Mesenchymal stem cell (in vitro differentiated cells and primary cell): ENCODE results near the gene RAB6B.

Source experiments
- DNase-seq: peaks from one replicate; pipeline ENCODE4 v3.0.0-alpha.2; 2013
- H2AFZ ChIP-seq: one replicate; pipeline ENCODE4 v1.6.1; 2013; ENCODE audit warnings: low read depth, mild to moderate bottlenecking, control low read depth, inconsistent platforms, low read length, moderate library complexity
- H2AK5ac ChIP-seq: 2 replicates; pipeline ENCODE4 v1.6.1; 2013; ENCODE audit warnings: low read length, moderate library complexity, mild to moderate bottlenecking, inconsistent platforms; ENCODE audit not compliant: severe bottlenecking
- H2BK120ac ChIP-seq: one replicate; pipeline ENCODE4 v1.6.1; 2013; ENCODE audit warnings: low read depth, mild to moderate bottlenecking, inconsistent platforms, low read length, moderate library complexity
- H2BK12ac ChIP-seq, 2 experiments: one replicate each; pipeline ENCODE4 v1.6.1; 2013; ENCODE audit warnings: inconsistent platforms in 2 of 2, low read length in 2 of 2, mild to moderate bottlenecking in 2 of 2, moderate library complexity in 2 of 2, control low read depth in 1 of 2
- H2BK15ac ChIP-seq: one replicate; pipeline ENCODE4 v1.6.1; 2013; ENCODE audit warnings: mild to moderate bottlenecking, low read depth, inconsistent platforms; ENCODE audit not compliant: poor library complexity, severe bottlenecking
- H2BK5ac ChIP-seq: 2 replicates; pipeline ENCODE4 v1.6.1; 2013; ENCODE audit warnings: low read depth, mild to moderate bottlenecking, low read length, control low read depth, inconsistent platforms; ENCODE audit not compliant: poor library complexity, severe bottlenecking
- H3K14ac ChIP-seq, 2 experiments: one replicate each; pipeline ENCODE4 v1.6.1; 2013; ENCODE audit warnings: inconsistent platforms in 2 of 2, low read length in 2 of 2, control low read depth in 1 of 2, mild to moderate bottlenecking in 1 of 2, moderate library complexity in 1 of 2
- H3K18ac ChIP-seq, 2 experiments: one replicate each; pipeline ENCODE4 v1.6.1; 2013; ENCODE audit warnings: inconsistent platforms in 2 of 2, low read length in 2 of 2, control low read depth in 1 of 2, low read depth in 1 of 2, mild to moderate bottlenecking in 1 of 2
- H3K23ac ChIP-seq, 2 experiments: one replicate each; pipeline ENCODE4 v1.6.1; 2013; ENCODE audit warnings: inconsistent platforms in 2 of 2, low read length in 2 of 2, mild to moderate bottlenecking in 2 of 2, moderate library complexity in 2 of 2, control low read depth in 1 of 2
- H3K27ac ChIP-seq: 2 replicates; pipeline ENCODE4 v1.5.1; 2013; ENCODE audit warnings: mild to moderate bottlenecking, moderate library complexity, low read length, control low read depth, inconsistent platforms; ENCODE audit not compliant: poor library complexity, severe bottlenecking
- H3K27me3 ChIP-seq, 2 experiments: 2 replicates each; pipeline versions ENCODE4 v1.6.1 to v1.7.0; 2013; ENCODE audit warnings: low read length in 2 of 2, mild to moderate bottlenecking in 2 of 2, moderate library complexity in 2 of 2, control low read depth in 1 of 2, inconsistent platforms in 1 of 2; ENCODE audit not compliant: control insufficient read depth in 1 of 2, insufficient read depth in 1 of 2
- H3K36me3 ChIP-seq, 2 experiments: 2 replicates each; pipeline versions ENCODE4 v1.6.1 to v1.7.0; 2013; ENCODE audit warnings: low read length in 2 of 2, control low read depth in 1 of 2, inconsistent platforms in 1 of 2, low read depth in 1 of 2, mild to moderate bottlenecking in 1 of 2; ENCODE audit not compliant: insufficient read depth in 2 of 2, control insufficient read depth in 1 of 2
- H3K4ac ChIP-seq, 2 experiments: one replicate each; pipeline ENCODE4 v1.6.1; 2013; ENCODE audit warnings: inconsistent platforms in 2 of 2, low read length in 2 of 2, mild to moderate bottlenecking in 2 of 2, moderate library complexity in 2 of 2, control low read depth in 1 of 2, low read depth in 1 of 2
- H3K4me1 ChIP-seq: 2 replicates; pipeline ENCODE4 v1.6.1; 2013; ENCODE audit warnings: low read depth, low read length, control low read depth; ENCODE audit not compliant: control insufficient read depth, insufficient read depth
- H3K4me2 ChIP-seq: 2 replicates; pipeline ENCODE4 v1.6.1; 2013; ENCODE audit warnings: low read length, mild to moderate bottlenecking, inconsistent platforms; ENCODE audit not compliant: poor library complexity, severe bottlenecking
- H3K4me3 ChIP-seq, 2 experiments: 2 replicates each; pipeline versions ENCODE4 v1.5.1 to v1.7.0; 2013; ENCODE audit warnings: low read length in 2 of 2, mild to moderate bottlenecking in 2 of 2, control low read depth in 1 of 2, low read depth in 1 of 2; ENCODE audit not compliant: insufficient read depth in 1 of 2
- H3K79me1 ChIP-seq: replicated peaks from 2 replicates; pipeline ENCODE4 v1.6.1; 2013; ENCODE audit warnings: mild to moderate bottlenecking, control low read depth, low read length, inconsistent platforms; ENCODE audit not compliant: poor library complexity, severe bottlenecking
- H3K9ac ChIP-seq: 2 replicates; pipeline ENCODE4 v1.7.0; 2013; ENCODE audit warnings: mild to moderate bottlenecking, low read length, moderate library complexity
- H3K9me3 ChIP-seq: 2 replicates; pipeline ENCODE4 v1.7.0; 2013; ENCODE audit warnings: mild to moderate bottlenecking, low read length; ENCODE audit not compliant: control insufficient read depth
- H4K8ac ChIP-seq: one replicate; pipeline ENCODE4 v1.6.1; 2013; ENCODE audit warnings: inconsistent platforms, mild to moderate bottlenecking, low read length, moderate library complexity
- H4K91ac ChIP-seq: one replicate; pipeline ENCODE4 v1.6.1; 2013; ENCODE audit warnings: mild to moderate bottlenecking, low read length, inconsistent platforms
- WGBS: methylation state at CpG from one replicate; pipeline ENCODE4 v1.1.7; 2013; ENCODE audit warnings: mixed read lengths; 5-methylcytosine and 5-hydroxymethylcytosine counted together

The RAB6B gene

DNA sequence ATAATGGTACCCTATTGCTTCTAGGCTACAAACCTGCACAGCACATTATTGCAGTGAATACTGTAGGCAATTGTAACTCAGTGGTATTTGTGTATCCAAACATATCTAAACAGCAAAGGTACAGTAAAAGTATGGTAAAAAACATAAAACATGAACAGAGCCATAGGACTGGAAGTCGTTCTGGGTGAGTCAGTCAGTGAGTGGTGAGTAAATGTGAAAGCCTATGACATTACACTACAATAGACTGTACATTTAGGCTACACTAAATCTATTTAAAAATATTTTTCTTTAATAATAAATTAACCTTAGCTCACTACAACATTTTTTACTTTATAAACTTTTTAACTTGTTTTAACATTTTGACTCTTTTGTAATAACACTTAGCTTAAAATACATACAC is 21.3 kb downstream of the RAB6B start:
- H3K18ac ChIP-seq: no peak overlapping the region
- no peaks in the 10 kb centered on the region for H3K36me3 ChIP-seq
- no peak overlapping the region for H3K9ac ChIP-seq
- no peak overlapping the region for H2BK15ac ChIP-seq
- no peak overlapping the region for H3K4ac ChIP-seq
- DNase-seq: no peak
- H4K91ac ChIP-seq: no peak overlapping the region
- no peaks in the 10 kb centered on the region for H3K79me1 ChIP-seq
- no peak overlapping the region for H2BK5ac ChIP-seq
- H4K8ac ChIP-seq: no peak overlapping the region
- no peak overlapping the region for H3K4me3 ChIP-seq
- H2AFZ ChIP-seq: no peak overlapping the region
- no peak overlapping the region for H3K4me2 ChIP-seq
- no peak overlapping the region for H2BK12ac ChIP-seq
- no peak overlapping the region for H3K27ac ChIP-seq
- peaks cover 8 to 10% of the 10 kb centered on the region in 2 experiments for H3K27me3 ChIP-seq
- H2AK5ac ChIP-seq: no peak overlapping the region
- no peak overlapping the region for H3K23ac ChIP-seq
- no CpG with 5 or more reads among the region's 1 CpG for WGBS
- no peaks in the 10 kb centered on the region for H3K4me1 ChIP-seq
- no peak overlapping the region for H3K14ac ChIP-seq
- no peak overlapping the region for H2BK120ac ChIP-seq
- peaks cover 3% of the 10 kb centered on the region for H3K9me3 ChIP-seq

DNA sequence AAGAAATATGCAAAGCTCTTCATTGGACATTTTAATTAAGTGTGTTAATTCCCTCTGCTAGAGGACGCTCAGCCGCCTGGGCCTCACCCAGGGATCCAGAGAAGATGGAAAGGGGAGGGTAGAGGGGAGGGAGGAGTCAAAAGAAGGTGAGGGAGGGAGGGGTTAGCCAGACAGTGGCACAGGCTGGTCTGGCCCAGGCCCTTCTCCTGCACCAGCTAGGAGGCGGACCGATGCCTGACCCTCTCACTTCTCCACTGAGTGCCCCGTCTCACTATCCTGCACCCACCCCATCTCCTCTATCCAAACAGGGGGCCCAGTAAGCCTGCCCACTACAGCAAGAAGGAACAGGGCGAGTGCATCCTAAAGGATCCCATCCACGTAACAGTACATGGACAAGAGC is 22.9 kb downstream of the RAB6B start:
- H3K4me2 ChIP-seq: no peak overlapping the region
- H2BK12ac ChIP-seq: no peak overlapping the region
- no peaks in the 10 kb centered on the region for H3K4me1 ChIP-seq
- H3K27ac ChIP-seq: no peak overlapping the region
- no peak for DNase-seq
- H3K36me3 ChIP-seq: no peaks in the 10 kb centered on the region
- no peak overlapping the region for H2BK15ac ChIP-seq
- no peaks in the 10 kb centered on the region for H3K9me3 ChIP-seq
- H3K14ac ChIP-seq: no peak overlapping the region
- H4K91ac ChIP-seq: no peak overlapping the region
- 82% methylated on average over 7 of the region's 7 CpGs for WGBS
- H3K79me1 ChIP-seq: no peaks in the 10 kb centered on the region
- H4K8ac ChIP-seq: no peak overlapping the region
- H2AK5ac ChIP-seq: no peak overlapping the region
- no peak overlapping the region for H3K4ac ChIP-seq
- H3K27me3 ChIP-seq: peaks cover 10 to 19% of the 10 kb centered on the region in 2 experiments
- H3K9ac ChIP-seq: no peak overlapping the region
- H3K4me3 ChIP-seq: no peak overlapping the region
- no peak overlapping the region for H2BK120ac ChIP-seq
- H2BK5ac ChIP-seq: no peak overlapping the region
- no peak overlapping the region for H3K23ac ChIP-seq
- H2AFZ ChIP-seq: no peak overlapping the region
- H3K18ac ChIP-seq: no peak overlapping the region

DNA sequence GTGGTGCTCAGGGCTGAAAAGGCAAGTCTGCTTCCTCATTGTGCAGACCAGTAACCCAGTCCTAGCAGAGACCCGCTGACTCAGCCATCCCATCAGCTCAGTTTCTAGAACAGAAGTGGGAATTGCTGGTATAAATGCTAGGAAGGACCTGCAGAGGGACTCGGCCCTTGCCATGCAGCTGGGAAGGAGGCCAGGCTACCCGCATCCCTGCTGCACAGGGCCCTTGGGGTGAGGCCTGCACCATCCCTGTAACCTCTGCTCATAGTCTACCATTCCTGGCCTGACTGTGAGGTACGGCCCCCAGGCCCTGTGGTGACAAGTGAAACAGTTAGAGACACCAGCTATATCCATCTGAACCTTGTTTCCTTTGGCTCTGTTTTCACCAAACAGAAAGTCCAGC is 23.5 kb downstream of the RAB6B start:
- Histone ChIP-seq H2BK120ac (no peak overlapping the region), H4K8ac (no peak overlapping the region), H3K79me1 (no peaks in the 10 kb centered on the region), H3K4me3 (no peak overlapping the region), H3K4me1 (no peaks in the 10 kb centered on the region), H3K4me2 (no peak overlapping the region), H2BK12ac (no peak overlapping the region), H3K36me3 (no peaks in the 10 kb centered on the region), H2BK15ac (no peak overlapping the region), H3K9ac (no peak overlapping the region), H2AFZ (no peak overlapping the region), H3K23ac (no peak overlapping the region), H3K27ac (no peak overlapping the region), H3K27me3 (peaks cover 10 to 23% of the 10 kb centered on the region in 2 experiments), H3K9me3 (no peaks in the 10 kb centered on the region), H2BK5ac (no peak overlapping the region), H3K18ac (no peak overlapping the region), H4K91ac (no peak overlapping the region), H3K4ac (no peak overlapping the region), H2AK5ac (no peak overlapping the region), H3K14ac (no peak overlapping the region)
- WGBS: 80% methylated on average over 4 of the region's 4 CpGs
- no peak for DNase-seq

DNA sequence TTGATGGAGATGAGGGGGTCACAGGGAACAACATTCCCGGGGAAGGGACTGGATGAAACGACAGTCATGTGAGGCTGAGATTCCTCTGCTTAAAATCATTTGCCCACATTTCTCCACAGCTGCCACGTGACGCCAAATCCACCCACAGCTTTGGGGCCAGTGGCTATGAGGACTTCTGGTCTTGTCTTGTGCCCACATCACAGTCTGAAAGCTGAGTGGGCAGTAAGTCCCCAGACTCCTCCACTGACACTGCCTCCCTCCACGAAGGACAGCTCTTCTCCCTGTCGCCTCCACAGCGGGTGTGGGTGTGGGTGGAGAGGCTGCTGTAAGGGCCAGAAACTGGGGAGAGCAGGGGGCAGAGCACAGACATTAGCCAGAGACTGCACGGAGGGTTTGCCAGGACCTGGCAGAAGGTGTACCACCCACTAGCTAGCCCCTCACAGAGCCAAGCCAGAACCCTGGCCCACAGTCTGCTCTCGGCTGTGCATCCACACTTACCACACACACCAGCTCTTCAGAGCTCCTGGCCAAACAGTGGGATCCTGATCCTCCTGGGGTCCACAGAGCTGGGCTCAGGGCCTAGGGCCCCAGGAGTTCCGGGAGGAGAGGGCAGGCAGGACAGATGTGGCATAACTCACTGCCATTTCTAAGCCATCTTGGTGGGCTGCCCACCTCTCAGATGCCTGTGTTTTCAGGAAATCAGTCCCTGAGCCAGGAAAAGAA is 24.2 kb downstream of the RAB6B start:
- H3K4me2 ChIP-seq: no peak overlapping the region
- no peak overlapping the region for H2BK5ac ChIP-seq
- no peak overlapping the region for H2AK5ac ChIP-seq
- H2BK12ac ChIP-seq: no peak overlapping the region
- no peak overlapping the region for H3K27ac ChIP-seq
- no peak for DNase-seq
- H3K4ac ChIP-seq: no peak overlapping the region
- peaks cover 14 to 29% of the 10 kb centered on the region in 2 experiments for H3K27me3 ChIP-seq
- H2BK120ac ChIP-seq: no peak overlapping the region
- H2AFZ ChIP-seq: no peak overlapping the region
- H2BK15ac ChIP-seq: no peak overlapping the region
- H4K91ac ChIP-seq: no peak overlapping the region
- 84% methylated on average over 7 of the region's 10 CpGs for WGBS
- H3K79me1 ChIP-seq: no peaks in the 10 kb centered on the region
- no peaks in the 10 kb centered on the region for H3K9me3 ChIP-seq
- no peak overlapping the region for H3K18ac ChIP-seq
- no peaks in the 10 kb centered on the region for H3K36me3 ChIP-seq
- no peak overlapping the region for H3K9ac ChIP-seq
- H3K14ac ChIP-seq: no peak overlapping the region
- H3K4me3 ChIP-seq: no peak overlapping the region
- no peak overlapping the region for H3K23ac ChIP-seq
- H3K4me1 ChIP-seq: no peaks in the 10 kb centered on the region
- no peak overlapping the region for H4K8ac ChIP-seq
